ENCODE data around the gene NPAT. TPM values are rescaled to one million over a fixed set of nuclear protein-coding genes. Genes with fewer than 3 reads are reported as not detected.

The NPAT gene
- 12.0 TPM for polyA plus RNA-seq (2012; ENCODE audit: insufficient read depth, insufficient read length)

- peak within 1 kb of the TSS; percentile 80 for H3K4me3 ChIP-seq (ENCODE audit: low read length)
- peak; percentile 96 for DNase-seq (ENCODE audit: low read depth, low spot score)
These were observed at the start of gene NPAT, which contains the start of gene ATM for GRCh38 chr11:108222574-108223347. Gene NPAT, minus strand, starts transcription at chr11:108222638. Its CDS starts 102 bp downstream, at chr11:108222536. Gene ATM, plus strand, starts transcription at chr11:108223067. Its CDS starts 4,558 bp downstream, at chr11:108227625.

GRCh38 chr11:108269583-108269982 is 47.1 kb upstream of the NPAT start:
- no peak for DNase-seq (ENCODE audit: low read depth, low spot score)
- no peak overlapping the region for H3K4me3 ChIP-seq (ENCODE audit: low read length)

- no peak overlapping the region for H3K4me3 ChIP-seq (ENCODE audit: low read length)
- DNase-seq (ENCODE audit: low read depth, low spot score): no peak
These were observed 30.7 kb upstream of the NPAT start for GRCh38 chr11:108253176-108253575.

GRCh38 chr11:108246885-108247284 is 24.4 kb upstream of the NPAT start:
- no peak for DNase-seq (ENCODE audit: low read depth, low spot score)
- H3K4me3 ChIP-seq (ENCODE audit: low read length): no peak overlapping the region

GRCh38 chr11:108246308-108246707 is 23.9 kb upstream of the NPAT start:
- DNase-seq (ENCODE audit: low read depth, low spot score): no peak
- no peak overlapping the region for H3K4me3 ChIP-seq (ENCODE audit: low read length)

- DNase-seq (ENCODE audit: low read depth, low spot score): no peak
- H3K4me3 ChIP-seq (ENCODE audit: low read length): no peak overlapping the region
These were observed 20.0 kb upstream of the NPAT start for GRCh38 chr11:108242422-108242821.

GRCh38 chr11:108241330-108242037 is 19.0 kb upstream of the NPAT start:
- H3K4me3 ChIP-seq (ENCODE audit: low read length): no peak overlapping the region
- DNase-seq (ENCODE audit: low read depth, low spot score): no peak

- DNase-seq (ENCODE audit: low read depth, low spot score): peak; percentile 82
- H3K4me3 ChIP-seq (ENCODE audit: low read length): peak overlapping the region; percentile 11; the same call in 1 of the 2 replicates
These were observed 16.6 kb upstream of the NPAT start for GRCh38 chr11:108239076-108239475.

- H3K4me3 ChIP-seq (ENCODE audit: low read length): peak overlapping the region; percentile 36
- peak; percentile 48 for DNase-seq (ENCODE audit: low read depth, low spot score)
These were observed 14.6 kb upstream of the NPAT start for GRCh38 chr11:108237058-108237481.

- DNase-seq (ENCODE audit: low read depth, low spot score): no peak
- H3K4me3 ChIP-seq (ENCODE audit: low read length): no peak overlapping the region
These were observed 13.2 kb upstream of the NPAT start for GRCh38 chr11:108235633-108236032.

GRCh38 chr11:108235192-108235591 is 12.8 kb upstream of the NPAT start:
- H3K4me3 ChIP-seq (ENCODE audit: low read length): no peak overlapping the region
- DNase-seq (ENCODE audit: low read depth, low spot score): no peak

GRCh38 chr11:108233277-108233945 is 11.0 kb upstream of the NPAT start:
- H3K4me3 ChIP-seq (ENCODE audit: low read length): no peak overlapping the region
- DNase-seq (ENCODE audit: low read depth, low spot score): no peak

- DNase-seq (ENCODE audit: low read depth, low spot score): no peak
These were observed 5.8 kb upstream of the NPAT start for GRCh38 chr11:108228251-108228650.

GRCh38 chr11:108226036-108226435 is 3.6 kb upstream of the NPAT start:
- no peak for DNase-seq (ENCODE audit: low read depth, low spot score)
- H3K4me3 ChIP-seq (ENCODE audit: low read length): no peak overlapping the region

More at GRCh38 chr11:108228251-108228650, 5.8 kb upstream of the NPAT start:
- H3K4me3 ChIP-seq (ENCODE audit: low read length): no peak overlapping the region

- peak overlapping the region; percentile 80 for H3K4me3 ChIP-seq (ENCODE audit: low read length)
These were observed 2.7 kb upstream of the NPAT start for GRCh38 chr11:108224911-108225786.

GRCh38 chr11:108224366-108224765 is 1.9 kb upstream of the NPAT start:
- no peak for DNase-seq (ENCODE audit: low read depth, low spot score)
- H3K4me3 ChIP-seq (ENCODE audit: low read length): peak overlapping the region; percentile 80

More at GRCh38 chr11:108224911-108225786, 2.7 kb upstream of the NPAT start:
- no peak for DNase-seq (ENCODE audit: low read depth, low spot score)

GRCh38 chr11:108223348-108224149 is 1.1 kb upstream of the NPAT start:
- DNase-seq (ENCODE audit: low read depth, low spot score): peak; percentile 45

More at GRCh38 chr11:108223348-108224149, 1.1 kb upstream of the NPAT start:
- peak overlapping the region; percentile 80 for H3K4me3 ChIP-seq (ENCODE audit: low read length)

Data from Jurkat, Clone E6-1 (cell line).